Ureter (tissue), 1 donor: ENCODE measurements around the gene SHQ1. TPM values are rescaled to one million over a fixed set of nuclear protein-coding genes. Genes with fewer than 3 reads are reported as not detected.
A peak's percentile ranks its signal among the peaks of the same experiment; 100 is the strongest.
"Not testable (repeated sequence)": the region's sequence is repeated elsewhere in the genome, so short reads cannot be mapped to it uniquely, and the experiment has no call there.

ENCODE experiments used
- DNase-seq: peaks from one replicate; pipeline ENCODE4 v3.0.0-alpha.2; 2020; ENCODE audit warnings: low spot score
- total RNA-seq: library from RNA; stranded (reverse); gene quantifications from one replicate; pipeline ENCODE4 v1.2.4, GENCODE V29; 2023
- donor health status: DM: yes; HTN: yes; CAD: no.

SHQ1 gene
- total RNA-seq, 1 donor from 2014 or later = 31.4 TPM

- no peak for DNase-seq
Observed at GRCh38 chr3:72748659-72749058, 99.6 kb downstream of the SHQ1 start.

- DNase-seq = no peak
Observed at GRCh38 chr3:72746430-72747411, 101.5 kb downstream of the SHQ1 start.

- DNase-seq = no peak
Observed at GRCh38 chr3:72745146-72745999, 102.9 kb downstream of the SHQ1 start.

- DNase-seq = no peak
Observed at GRCh38 chr3:72744330-72744729, 103.9 kb downstream of the SHQ1 start.

- DNase-seq = no peak
Observed at GRCh38 chr3:72739531-72740466, 108.4 kb downstream of the SHQ1 start.

- DNase-seq = peak; percentile 51
Observed at GRCh38 chr3:72738752-72739530, 109.3 kb downstream of the SHQ1 start.

- DNase-seq = not testable (repeated sequence)
Observed at GRCh38 chr3:72735072-72735471, 113.2 kb downstream of the SHQ1 start.

- no peak for DNase-seq
Observed at GRCh38 chr3:72733676-72734075, 114.6 kb downstream of the SHQ1 start.

- not testable (repeated sequence) for DNase-seq
Observed at GRCh38 chr3:72732666-72733345, 115.4 kb downstream of the SHQ1 start.

GRCh38 chr3:72728958-72729467 lies 119.2 kb downstream of the SHQ1 start:
- DNase-seq = no peak

- no peak for DNase-seq
Observed at GRCh38 chr3:72728329-72728889, 119.8 kb downstream of the SHQ1 start.

- DNase-seq = no peak
Observed at GRCh38 chr3:72727726-72728125, 120.5 kb downstream of the SHQ1 start.

- no peak for DNase-seq
Observed at GRCh38 chr3:72727172-72727571, 121.1 kb downstream of the SHQ1 start.

GRCh38 chr3:72725229-72725628 lies 123.0 kb downstream of the SHQ1 start:
- no peak for DNase-seq

- peak; percentile 51 for DNase-seq
Observed at GRCh38 chr3:72724070-72724469, 124.2 kb downstream of the SHQ1 start.

GRCh38 chr3:72722930-72723726 lies 125.1 kb downstream of the SHQ1 start:
- DNase-seq = peak; percentile 75

- DNase-seq = no peak
Observed at GRCh38 chr3:72721683-72722381, 126.4 kb downstream of the SHQ1 start.

GRCh38 chr3:72720566-72720965 lies 127.7 kb downstream of the SHQ1 start:
- no peak for DNase-seq
